Epithelial cell of esophagus (primary cell): ENCODE data around the gene MKRN2.

Experiments
- DNase-seq: peaks from one replicate; pipeline ENCODE4 v3.0.0; 2010; ENCODE audit warnings: low read depth
- H3K4me3 ChIP-seq: 2 replicates; pipeline ENCODE4 v1.5.1; 2011; ENCODE audit warnings: mild to moderate bottlenecking, low read length, control low read depth
- CTCF ChIP-seq: IDR thresholded peaks from 2 replicates; pipeline ENCODE4 v1.5.1; 2011; ENCODE audit warnings: low read depth, mild to moderate bottlenecking, low read length, control low read depth, inconsistent platforms; ENCODE audit not compliant: insufficient read depth; ENCODE audit errors: missing control alignments

MKRN2 gene

GRCh38 chr3:12578742-12579141 lies 21.9 kb downstream of the MKRN2 start:
- no peak for DNase-seq
- peak; percentile 28 for TF ChIP-seq CTCF
- H3K4me3 ChIP-seq, result no peak overlapping the region

DNA sequence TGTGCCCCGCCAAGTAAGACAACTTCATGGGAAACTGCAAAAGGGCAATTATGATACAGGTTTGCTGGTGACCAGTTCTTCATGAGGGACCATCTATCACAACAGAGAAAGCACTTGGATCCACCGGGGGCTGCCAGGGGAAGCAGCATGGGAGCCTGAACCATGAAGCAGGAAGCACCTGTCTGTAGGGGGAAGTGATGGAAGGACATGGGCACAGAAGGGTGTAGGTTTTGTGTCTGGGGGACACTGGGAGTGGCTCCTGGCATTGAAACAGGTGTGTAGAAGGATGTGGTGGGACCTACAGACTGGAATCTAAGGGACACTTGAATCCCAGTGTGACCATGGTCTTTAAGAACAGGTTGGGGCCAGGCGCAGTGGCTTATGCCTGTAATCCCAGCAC lies 22.6 kb downstream of the MKRN2 start:
- TF ChIP-seq CTCF, result no peak
- DNase-seq, result no peak
- H3K4me3 ChIP-seq, result no peak overlapping the region

- TF ChIP-seq CTCF, result no peak
- no peak for DNase-seq
Observed at GRCh38 chr3:12579905-12580304, 23.0 kb downstream of the MKRN2 start.

DNA sequence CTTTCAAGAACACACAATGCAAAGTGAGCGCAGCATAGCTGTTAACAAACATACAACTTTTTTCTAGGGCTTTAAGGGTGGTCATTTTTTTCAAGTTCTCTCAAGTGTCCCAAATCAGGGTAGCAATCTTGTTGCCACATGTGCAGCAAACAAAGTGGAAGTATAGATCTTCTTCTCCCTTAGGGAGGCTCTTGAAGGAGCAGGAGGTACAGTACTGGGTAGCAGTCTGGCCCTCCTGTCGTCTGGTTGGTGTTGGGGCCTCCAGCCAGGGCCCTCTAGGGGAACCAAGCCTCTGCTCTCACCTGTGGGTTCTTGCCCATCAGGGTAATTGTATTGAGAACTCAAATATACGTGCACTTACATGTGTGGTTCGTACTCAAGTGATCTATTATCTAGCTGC lies 25.8 kb downstream of the MKRN2 start:
- TF ChIP-seq CTCF, result no peak
- DNase-seq, result no peak
- no peak overlapping the region for H3K4me3 ChIP-seq

More at GRCh38 chr3:12579905-12580304, 23.0 kb downstream of the MKRN2 start:
- H3K4me3 ChIP-seq, result no peak overlapping the region

DNA sequence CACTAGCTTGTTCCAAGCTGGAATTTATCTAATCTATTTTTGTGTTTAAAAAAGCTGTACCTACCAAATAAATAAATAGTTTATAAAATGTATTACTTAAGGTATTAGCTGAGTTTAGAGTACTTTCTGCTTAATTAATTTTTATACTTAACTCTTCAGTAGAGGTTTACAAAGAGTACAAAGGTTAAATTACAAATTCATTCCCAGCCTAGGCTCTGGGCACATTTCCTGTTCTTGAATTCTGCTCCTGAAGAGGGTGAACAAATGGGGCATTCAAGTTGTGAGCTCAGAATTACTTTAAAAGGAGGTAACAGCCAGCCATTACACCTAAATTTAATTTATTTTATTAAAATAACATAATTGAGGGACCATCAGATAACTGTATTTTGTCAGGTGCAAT lies 26.4 kb downstream of the MKRN2 start:
- no peak overlapping the region for H3K4me3 ChIP-seq
- TF ChIP-seq CTCF, result no peak
- no peak for DNase-seq

DNA sequence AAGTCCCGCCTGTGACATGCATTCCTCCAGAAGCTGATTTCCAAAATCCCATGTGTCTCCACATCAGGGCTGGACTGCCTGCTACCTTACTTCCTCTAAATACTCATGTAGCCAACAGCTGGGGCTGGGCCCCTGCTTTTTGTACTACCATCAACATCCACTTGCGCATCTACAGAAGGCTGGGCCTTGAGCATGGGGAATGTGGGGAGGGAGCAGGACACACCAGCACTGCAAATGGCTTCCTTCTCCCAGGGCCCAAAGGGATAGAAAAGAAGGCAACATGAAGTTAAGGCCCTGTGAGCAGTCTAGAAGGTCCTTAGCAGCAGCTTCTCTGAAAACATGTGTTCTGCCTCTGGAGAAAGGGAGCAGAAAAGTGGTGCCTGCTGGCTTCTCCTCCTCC lies 27.2 kb downstream of the MKRN2 start:
- TF ChIP-seq CTCF, result no peak
- DNase-seq, result no peak
- H3K4me3 ChIP-seq, result no peak overlapping the region

DNA sequence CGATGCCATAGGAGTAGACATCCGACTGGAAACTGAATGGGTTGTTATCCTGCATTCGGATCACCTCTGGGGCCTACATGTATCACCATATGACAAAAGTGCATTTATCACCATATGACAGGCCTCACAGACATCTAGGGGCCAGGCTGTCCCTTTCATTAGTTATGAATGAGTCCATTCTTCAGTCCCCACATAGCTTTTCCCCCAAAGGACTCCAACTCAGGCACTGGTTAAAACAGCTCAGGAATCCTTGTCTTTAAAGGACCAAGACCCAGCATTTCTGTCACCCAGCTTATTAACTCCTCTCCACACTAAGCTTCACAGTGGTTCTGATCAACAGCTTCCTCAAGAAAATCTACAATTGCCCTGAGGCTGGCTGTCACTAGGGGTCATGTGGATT lies 28.3 kb downstream of the MKRN2 start:
- H3K4me3 ChIP-seq, result no peak overlapping the region
- TF ChIP-seq CTCF, result no peak

More for the DNA sequence above, 28.3 kb downstream of the MKRN2 start:
- no peak for DNase-seq
